IMR-90 (cell line): ENCODE data around the gene FAM81A. TPM values are rescaled to one million over a fixed set of nuclear protein-coding genes. Genes with fewer than 3 reads are reported as not detected.

ENCODE experiments used
- ATAC-seq: fragments of 200-7000 bp; cut with Tn5 transposase; 2 replicates; pipeline ENCODE4 v1.9.1; 2020; ENCODE audit warnings: low read depth, mild to moderate bottlenecking, moderate library complexity
- BruUV-seq: library from RNA; stranded (reverse); fragments of 400-500 nt; replicated peaks from 2 replicates; lab custom pipeline; 2021; lab: Mats Ljungman, UMichigan
- CTCF ChIA-PET: fragments of 300-600 bp; formaldehyde crosslinking; extraction: SDS; loops from one replicate; lab custom pipeline; 2021; ENCODE audit warnings: antibody characterized with exemption; lab: Yijun Ruan, JAX
- POLR2A ChIA-PET: fragments of 300-600 bp; sonication (Branson Sonifier 250); formaldehyde crosslinking; loops from one replicate; lab custom pipeline; 2022; ENCODE audit warnings: antibody characterized with exemption; ENCODE audit not compliant: unreplicated experiment; lab: Charles Lee
- DNase-seq: peaks from one replicate; pipeline ENCODE4 v3.0.0; 2013
- H2AFZ ChIP-seq: replicated peaks from 2 replicates; pipeline ENCODE3; 2013; ENCODE audit warnings: low read length, mild to moderate bottlenecking; ENCODE audit not compliant: poor library complexity
- H2AK5ac ChIP-seq: 2 replicates; pipeline ENCODE4 v1.6.1; 2013; ENCODE audit warnings: low read depth, low read length, inconsistent platforms
- H2AK9ac ChIP-seq: replicated peaks from 2 replicates; pipeline ENCODE3; 2013; ENCODE audit warnings: mild to moderate bottlenecking, low read depth, low read length, moderate library complexity; ENCODE audit not compliant: poor library complexity
- H2BK120ac ChIP-seq: 2 replicates; pipeline ENCODE4 v1.6.1; 2013; ENCODE audit warnings: low read depth, low read length, inconsistent platforms
- H2BK15ac ChIP-seq: 3 replicates; pipeline ENCODE4 v1.6.1; 2013; ENCODE audit warnings: low read depth, low read length, inconsistent platforms
- H2BK20ac ChIP-seq: 2 replicates; pipeline ENCODE4 v1.6.1; 2013; ENCODE audit warnings: low read depth, mild to moderate bottlenecking, inconsistent platforms, low read length, moderate library complexity
- H2BK5ac ChIP-seq: 2 replicates; pipeline ENCODE4 v1.6.1; 2013; ENCODE audit warnings: mild to moderate bottlenecking, low read depth, low read length, inconsistent platforms; ENCODE audit not compliant: poor library complexity, severe bottlenecking
- H3K14ac ChIP-seq: replicated peaks from 2 replicates; pipeline ENCODE4 v1.6.1; 2013; ENCODE audit warnings: low read depth, low read length, inconsistent platforms
- H3K18ac ChIP-seq: 2 replicates; pipeline ENCODE4 v1.6.1; 2013; ENCODE audit warnings: low read depth, low read length, control low read depth
- H3K23ac ChIP-seq: 2 replicates; pipeline ENCODE4 v1.6.1; 2013; ENCODE audit warnings: low read depth, low read length, inconsistent platforms
- H3K27ac ChIP-seq: 2 replicates; pipeline ENCODE4 v1.5.1; 2013; ENCODE audit warnings: mild to moderate bottlenecking, control low read depth, low read length; ENCODE audit not compliant: insufficient read depth
- H3K27me3 ChIP-seq: 2 replicates; pipeline ENCODE4 v1.6.1; 2013; ENCODE audit warnings: low read length; ENCODE audit not compliant: control insufficient read depth, insufficient read depth
- H3K36me3 ChIP-seq: 2 replicates; pipeline ENCODE4 v1.6.1; 2013; ENCODE audit warnings: low read length, mixed read lengths; ENCODE audit not compliant: control insufficient read depth, insufficient read depth
- H3K4ac ChIP-seq: 2 replicates; pipeline ENCODE4 v1.6.1; 2013; ENCODE audit warnings: low read depth, low read length, inconsistent platforms
- H3K4me1 ChIP-seq: 2 replicates; pipeline ENCODE4 v1.6.1; 2013; ENCODE audit warnings: low read length, mixed read lengths; ENCODE audit not compliant: control insufficient read depth, insufficient read depth
- H3K4me2 ChIP-seq: 2 replicates; pipeline ENCODE4 v1.6.1; 2013; ENCODE audit warnings: low read depth, mild to moderate bottlenecking, control low read depth, low read length, moderate library complexity
- H3K4me3 ChIP-seq: 2 replicates; pipeline ENCODE4 v1.5.1; 2013; ENCODE audit warnings: low read depth, mild to moderate bottlenecking, control low read depth, low read length, moderate library complexity; ENCODE audit not compliant: insufficient read depth
- H3K56ac ChIP-seq: 2 replicates; pipeline ENCODE4 v1.6.1; 2013; ENCODE audit warnings: low read length, inconsistent platforms; ENCODE audit not compliant: insufficient read depth; ENCODE audit errors: extremely low read depth
- H3K79me1 ChIP-seq, 2 experiments: 2 replicates each; pipeline ENCODE4 v1.6.1; 2013; ENCODE audit warnings: low read length in 2 of 2, inconsistent platforms in 1 of 2, low read depth in 1 of 2
- H3K9ac ChIP-seq: 2 replicates; pipeline ENCODE4 v1.6.1; 2013; ENCODE audit warnings: low read depth, low read length, control low read depth
- H3K9me1 ChIP-seq: 2 replicates; pipeline ENCODE4 v1.6.1; 2013; ENCODE audit warnings: low read length, inconsistent platforms; ENCODE audit not compliant: insufficient read depth
- H3K9me3 ChIP-seq: 2 replicates; pipeline ENCODE4 v1.6.1; 2013; ENCODE audit warnings: low read length; ENCODE audit not compliant: control insufficient read depth, insufficient read depth
- H4K20me1 ChIP-seq: 2 replicates; pipeline ENCODE4 v1.6.1; 2013; ENCODE audit warnings: low read length, inconsistent platforms; ENCODE audit not compliant: insufficient read depth
- H4K5ac ChIP-seq: 2 replicates; pipeline ENCODE4 v1.6.1; 2013; ENCODE audit warnings: mild to moderate bottlenecking, low read depth, low read length, control low read depth
- H4K8ac ChIP-seq, 2 experiments: 2 replicates each; pipeline ENCODE4 v1.6.1; 2013; ENCODE audit warnings: low read depth in 2 of 2, low read length in 2 of 2, control low read depth in 1 of 2, inconsistent platforms in 1 of 2
- H4K91ac ChIP-seq: 2 replicates; pipeline ENCODE4 v1.6.1; 2013; ENCODE audit warnings: low read depth, low read length, inconsistent platforms; ENCODE audit not compliant: insufficient read depth
- BHLHE40 ChIP-seq: fragments of 150-350 bp; IDR thresholded peaks from 2 replicates; pipeline ENCODE4 v1.6.1; 2016; ENCODE audit warnings: mild to moderate bottlenecking, low read depth, low read length
- FOS ChIP-seq: fragments of 150-350 bp; IDR thresholded peaks from 2 replicates; pipeline ENCODE4 v1.6.1; 2016; ENCODE audit warnings: low read depth, low read length
- MAFK ChIP-seq: IDR thresholded peaks from 2 replicates; pipeline ENCODE4 v1.6.1; 2012; ENCODE audit warnings: low read depth, low read length, improper control_type of control experiment
- RAD21 ChIP-seq: IDR thresholded peaks from 2 replicates; pipeline ENCODE4 v1.6.1; 2012; ENCODE audit warnings: low read length, improper control_type of control experiment
- WGBS, 2 experiments: methylation state at CpG; one replicate each; pipeline versions ENCODE4 v1.1.5 to v1.1.7; 2013; ENCODE audit warnings: missing lambda C conversion rate in 2 of 2; ENCODE audit not compliant: insufficient read length in 1 of 2; ENCODE audit errors: extremely low coverage in 2 of 2; 5-methylcytosine and 5-hydroxymethylcytosine counted together
- dilution Hi-C: fragments of 300-500 bp; cut with HindIII; formaldehyde crosslinking; loops from one replicate; pipeline ENCODE4 v1.14.3; 2018; ENCODE audit warnings: low sequenced_read_pairs; ENCODE audit not compliant: unreplicated experiment
- in situ Hi-C: fragments of 300-500 bp; cut with MboI; formaldehyde crosslinking; loops from 3 replicates; pipeline ENCODE4 v1.14.3; 2019; ENCODE audit warnings: low sequenced_read_pairs, inconsistent platforms, mixed read lengths
- intact Hi-C: fragments of 100-400 bp; cut with micrococcal nuclease; formaldehyde crosslinking; loops from 2 replicates; pipeline ENCODE4 v1.10.0; 2022
- polyA plus RNA-seq, 3 experiments: library from polyadenylated mRNA; depleted of rRNA; stranded (reverse); fragments of >200 nt; gene quantifications; 2 replicates each; pipeline ENCODE4 v1.2.3, GENCODE V29; 2012; ENCODE audit warnings: low replicate concordance in 1 of 3
- total RNA-seq: library from RNA; depleted of rRNA; stranded (reverse); fragments of >200 nt; gene quantifications from 2 replicates; pipeline ENCODE4 v1.2.3, GENCODE V29; 2012

The FAM81A gene
- total and polyA plus RNA-seq, 2 of the 4 experiments (the other 2 are of a cell fraction), result not detected

DNA sequence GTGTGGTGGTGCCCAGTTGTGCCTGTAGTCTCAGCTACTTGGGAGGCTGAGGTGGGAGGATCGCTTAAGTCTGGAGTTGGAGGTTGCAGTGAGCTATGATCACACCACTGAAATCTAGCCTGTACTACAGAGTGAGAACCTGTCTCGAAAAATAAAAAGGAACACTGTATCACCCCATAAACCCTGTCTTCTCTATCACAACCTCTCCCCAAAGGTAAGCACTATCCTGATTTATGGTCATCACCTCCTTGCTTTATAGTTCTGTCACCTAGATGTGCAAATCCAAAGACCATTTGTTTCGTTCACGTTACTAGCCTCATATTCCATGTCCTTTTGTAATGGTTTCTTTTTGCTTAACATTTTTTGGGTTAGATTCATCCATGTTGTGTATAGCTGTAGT is 123.6 kb downstream of the FAM81A start:
- no peak overlapping the region for H3K56ac ChIP-seq
- no peaks in the 10 kb centered on the region for H3K4me1 ChIP-seq
- dilution Hi-C loops (no loop called here), in situ Hi-C loops (no loop called here), intact Hi-C loops (no loop called here)
- no peak overlapping the region for H3K4me3 ChIP-seq
- DNase-seq (no peak), ATAC-seq (no peak)
- no peak overlapping the region for H3K14ac ChIP-seq
- H3K27me3 ChIP-seq, result peaks cover 2% of the 10 kb centered on the region
- H3K9ac ChIP-seq, result no peak overlapping the region
- H2BK20ac ChIP-seq, result no peak overlapping the region
- H2BK120ac ChIP-seq, result no peak overlapping the region
- H3K79me1 ChIP-seq, result no peaks in the 10 kb centered on the region
- ChIA-PET POLR2A (no interaction called here), CTCF (no interaction called here)
- H2AK5ac ChIP-seq, result no peak overlapping the region
- H3K9me1 ChIP-seq, result no peaks in the 10 kb centered on the region
- no peak overlapping the region for H3K27ac ChIP-seq
- H3K9me3 ChIP-seq, result 0 out of 2 replicates have a peak, but pooled peaks cover 2% of the 10 kb centered on the region
- no peak for TF ChIP-seq MAFK
- TF ChIP-seq RAD21, result no peak
- no peak for TF ChIP-seq BHLHE40
- no peak for TF ChIP-seq FOS
- no peak overlapping the region for H4K91ac ChIP-seq
- H2BK5ac ChIP-seq, result no peak overlapping the region
- H3K4ac ChIP-seq, result no peak overlapping the region
- WGBS, 2 experiments, result no CpG with 5 or more reads among the region's 4 CpGs
- H3K36me3 ChIP-seq, result no peaks in the 10 kb centered on the region
- no peak overlapping the region for H2BK15ac ChIP-seq
- H2AFZ ChIP-seq, result no peak overlapping the region
- BruUV-seq, result no TSS peak
- no peak overlapping the region for H4K5ac ChIP-seq
- H4K20me1 ChIP-seq, result no peaks in the 10 kb centered on the region
- no peak overlapping the region for H3K18ac ChIP-seq
- H3K23ac ChIP-seq, result no peak overlapping the region
- H4K8ac ChIP-seq, result no peak overlapping the region
- H2AK9ac ChIP-seq, result no peak overlapping the region
- H3K4me2 ChIP-seq, result no peak overlapping the region
